Immature natural killer cell (primary cell): ENCODE data around the gene KCNJ16. TPM values are rescaled to one million over a fixed set of nuclear protein-coding genes. Genes with fewer than 3 reads are reported as not detected.

Source experiments
- DNase-seq, 3 donors: peaks; one replicate each; pipeline ENCODE4 v3.0.0; 2022; ENCODE audit warnings: mixed read lengths in 1 of 3
- H3K27ac Mint-ChIP-seq, 6 donors: one replicate each; pipeline ENCODE4 v1.8.0; 2020; ENCODE audit warnings: mixed read lengths in 6 of 6, mild to moderate bottlenecking in 5 of 6, inconsistent platforms in 4 of 6, moderate library complexity in 3 of 6
- H3K27me3 Mint-ChIP-seq, 3 donors: one replicate each; pipeline ENCODE4 v1.8.0; 2020 to 2021; ENCODE audit warnings: low read depth in 3 of 3, mild to moderate bottlenecking in 3 of 3, mixed read lengths in 3 of 3, moderate library complexity in 3 of 3, inconsistent platforms in 1 of 3
- H3K36me3 Mint-ChIP-seq, 3 donors: one replicate each; pipeline ENCODE4 v1.8.0; 2020; ENCODE audit warnings: mixed read lengths in 3 of 3, inconsistent platforms in 2 of 3, mild to moderate bottlenecking in 2 of 3
- H3K4me1 Mint-ChIP-seq, 2 donors: one replicate each; pipeline ENCODE4 v1.8.0; 2020; ENCODE audit warnings: inconsistent platforms in 2 of 2, mild to moderate bottlenecking in 2 of 2, mixed read lengths in 2 of 2, moderate library complexity in 1 of 2
- H3K4me3 Mint-ChIP-seq, 5 donors: one replicate each; pipeline ENCODE4 v1.8.0; 2020; ENCODE audit warnings: mild to moderate bottlenecking in 5 of 5, mixed read lengths in 5 of 5, inconsistent platforms in 3 of 5, moderate library complexity in 3 of 5
- H3K9me3 Mint-ChIP-seq, 6 donors: one replicate each; pipeline ENCODE4 v1.8.0; 2020; ENCODE audit warnings: mild to moderate bottlenecking in 6 of 6, mixed read lengths in 6 of 6, inconsistent platforms in 4 of 6, moderate library complexity in 3 of 6
- polyA plus RNA-seq, 3 donors: library from polyadenylated mRNA; unstranded; fragments of 300-500 nt; fragmentation: Illumina TruSeq; gene quantifications; one replicate each; pipeline ENCODE4 v1.2.3, GENCODE V29; 2021

Gene KCNJ16
- polyA plus RNA-seq, 3 donors from 2014 or later: not detected

DNA sequence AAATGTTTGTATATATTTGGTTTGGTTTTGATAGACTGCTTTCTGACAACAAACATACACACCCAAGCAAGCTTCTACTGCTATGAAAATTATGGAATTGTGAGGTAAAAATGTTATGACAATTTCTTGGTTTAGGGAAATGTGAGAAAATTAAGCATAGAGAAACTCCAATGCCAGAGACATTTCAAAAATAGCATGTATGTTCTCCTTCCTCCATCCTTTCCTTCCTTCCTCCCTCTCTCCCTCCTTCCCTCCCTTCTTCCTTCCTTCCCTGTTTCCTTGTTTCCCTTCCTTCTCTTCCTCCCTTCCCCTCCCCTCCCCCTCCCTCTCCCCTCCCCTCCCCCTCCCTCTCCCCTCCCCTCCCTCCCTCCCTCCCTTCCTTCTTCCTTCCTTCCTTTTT lies 109.2 kb downstream of the KCNJ16 start:
- no peaks in the 10 kb centered on the region for H3K27me3 Mint-ChIP-seq
- no peaks in the 10 kb centered on the region for H3K36me3 Mint-ChIP-seq
- no peak overlapping the region for H3K4me3 Mint-ChIP-seq
- H3K4me1 Mint-ChIP-seq: no peaks in the 10 kb centered on the region
- H3K9me3 Mint-ChIP-seq: peaks cover 0 to 4% (median 0%) of the 10 kb centered on the region in 6 donors
- DNase-seq: no peak
- H3K27ac Mint-ChIP-seq: no peak overlapping the region

DNA sequence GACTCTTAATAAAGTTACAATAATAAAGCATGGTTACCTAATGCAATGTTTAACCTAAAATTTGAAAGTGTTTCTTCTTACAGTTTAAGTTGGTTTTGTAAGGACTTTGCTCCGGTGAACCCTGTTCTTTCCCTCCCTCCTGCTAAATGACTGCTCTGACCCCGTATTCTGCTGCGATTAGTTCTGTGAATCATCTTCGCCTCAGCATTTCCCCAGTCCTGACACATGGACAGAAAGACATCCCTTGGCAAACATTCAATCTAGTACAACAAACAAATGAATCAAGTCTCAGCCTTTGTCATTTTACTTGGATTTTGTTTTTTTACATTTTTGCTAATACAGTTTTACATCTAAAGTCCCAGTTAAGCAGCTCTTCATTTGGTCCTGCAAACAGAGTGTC lies 109.7 kb downstream of the KCNJ16 start:
- no peaks in the 10 kb centered on the region for H3K4me1 Mint-ChIP-seq
- H3K4me3 Mint-ChIP-seq: no peak overlapping the region
- no peaks in the 10 kb centered on the region for H3K36me3 Mint-ChIP-seq
- DNase-seq: no peak
- peaks cover 0 to under 1% (median 0%) of the 10 kb centered on the region in 3 donors for H3K27me3 Mint-ChIP-seq
- peak overlapping the region in 1 of 6 donors; percentile 25 for H3K27ac Mint-ChIP-seq
- peaks cover 0 to 4% (median 0%) of the 10 kb centered on the region in 6 donors for H3K9me3 Mint-ChIP-seq

Other genes with a start within 250 kb of the KCNJ16 start
- gene KCNJ2, start 94.3 kb downstream of the KCNJ16 start, polyA plus RNA-seq: not detected